HG02884 (cell line): ENCODE results near the gene SLC48A1.
"Not testable (repeated sequence)": the region's sequence is repeated elsewhere in the genome, so short reads cannot be mapped to it uniquely, and the experiment has no call there.

Source experiments
- ATAC-seq: cut with Tn5 transposase; IDR thresholded peaks from one replicate; pipeline ENCODE4 v1.9.1; 2021; ENCODE audit warnings: mild to moderate bottlenecking, moderate library complexity; ENCODE audit not compliant: unreplicated experiment

The SLC48A1 gene

GRCh38 chr12:47808050-47808449, 35.0 kb downstream of the SLC48A1 start:
- ATAC-seq = no peak

DNA sequence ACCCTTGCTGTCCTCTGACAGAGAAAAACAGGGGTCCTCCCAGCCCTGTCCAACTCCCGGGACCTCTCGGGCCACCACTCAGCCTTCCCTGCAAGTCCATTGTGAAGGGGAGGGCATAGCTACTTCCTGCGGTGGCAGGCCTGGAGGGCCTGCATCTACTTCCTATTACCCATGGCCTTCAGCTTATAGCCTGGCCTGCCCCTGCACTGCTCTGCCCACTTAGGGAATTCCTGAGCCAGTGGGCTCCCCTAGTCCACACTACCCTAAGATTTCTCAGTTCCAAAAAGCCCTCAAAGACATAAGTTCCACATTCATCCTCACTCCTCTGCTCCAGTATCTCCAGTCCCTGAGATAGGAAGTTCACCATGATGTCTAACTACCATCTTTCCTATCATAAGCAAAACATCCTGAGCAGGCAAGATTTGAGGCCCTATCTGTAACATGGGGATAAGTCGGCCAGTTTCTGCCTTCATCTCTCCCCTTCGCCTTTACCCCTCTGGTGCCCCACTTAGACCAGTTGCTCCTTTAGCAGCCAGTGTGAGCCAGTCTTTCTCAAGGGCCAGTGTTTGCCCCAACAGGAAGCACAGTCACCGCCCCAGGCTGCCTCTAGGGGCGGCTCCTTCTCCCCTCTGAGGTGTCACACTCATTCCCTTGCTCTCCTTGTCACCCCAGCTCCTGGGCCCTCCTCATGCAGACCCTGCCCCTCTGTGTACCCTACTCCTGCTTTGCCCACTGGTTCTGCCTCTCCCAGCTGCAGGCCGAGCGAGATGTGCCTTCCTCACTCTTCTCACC, 35.7 kb downstream of the SLC48A1 start:
- no peak for ATAC-seq

- not testable (repeated sequence) for ATAC-seq
These were observed 36.5 kb downstream of the SLC48A1 start for GRCh38 chr12:47809518-47809917.

- ATAC-seq = no peak
These were observed 38.0 kb downstream of the SLC48A1 start for GRCh38 chr12:47811072-47811396.

GRCh38 chr12:47811581-47812484, 38.8 kb downstream of the SLC48A1 start:
- ATAC-seq = no peak

GRCh38 chr12:47812797-47813510, 39.9 kb downstream of the SLC48A1 start:
- ATAC-seq = peak; percentile 51

- peak; percentile 31 for ATAC-seq
These were observed 40.6 kb downstream of the SLC48A1 start for GRCh38 chr12:47813511-47814196.

DNA sequence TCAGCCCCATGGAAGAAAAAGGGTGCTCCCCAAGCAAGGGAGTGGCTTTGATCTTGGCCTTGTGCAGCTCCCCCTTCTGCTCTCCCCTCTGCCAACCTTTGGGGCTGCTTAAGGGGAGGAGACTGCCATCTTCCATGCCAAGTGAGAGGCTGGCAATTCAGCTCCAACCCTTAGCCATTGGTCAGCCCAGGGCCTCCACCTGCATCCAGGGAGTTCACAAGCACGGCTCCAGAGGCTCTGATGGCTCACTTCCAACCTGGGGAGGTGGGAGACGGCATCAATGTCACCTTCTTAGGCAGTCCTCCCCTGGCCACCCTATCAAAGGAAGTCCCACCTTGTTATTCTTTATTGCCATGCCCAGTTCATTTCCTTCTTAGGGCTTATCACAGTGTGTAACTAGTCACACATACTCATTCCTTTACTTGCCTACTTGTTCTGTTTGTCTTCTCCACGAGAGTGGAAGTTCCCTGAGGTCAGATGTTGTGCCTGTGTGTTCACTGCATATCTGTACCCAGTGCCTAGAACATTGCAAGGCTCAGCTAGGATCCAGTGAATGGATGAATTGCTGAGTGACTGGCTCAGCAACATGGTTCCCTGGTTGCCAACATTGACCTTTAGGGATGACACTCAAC, 41.6 kb downstream of the SLC48A1 start:
- no peak for ATAC-seq

DNA sequence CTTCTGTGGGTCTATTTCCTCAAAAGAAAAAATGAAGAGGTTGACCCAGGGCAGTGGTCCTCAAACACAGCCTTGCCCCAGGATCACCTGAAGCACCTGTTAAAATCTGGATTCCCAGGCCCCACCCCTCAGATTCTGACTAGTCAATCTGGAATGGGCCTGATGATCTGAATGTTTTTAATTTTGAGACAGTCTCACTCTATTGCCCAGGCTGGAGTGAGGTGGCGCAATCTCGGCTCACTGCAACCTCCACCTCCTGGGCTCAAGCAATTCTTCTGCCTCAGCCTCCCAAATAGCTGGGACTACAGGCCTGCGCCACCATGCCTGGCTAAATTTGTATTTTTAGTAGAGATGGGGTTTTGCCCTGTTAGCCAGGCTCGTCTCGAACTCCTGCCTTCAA, 42.4 kb downstream of the SLC48A1 start:
- ATAC-seq = not testable (repeated sequence)

DNA sequence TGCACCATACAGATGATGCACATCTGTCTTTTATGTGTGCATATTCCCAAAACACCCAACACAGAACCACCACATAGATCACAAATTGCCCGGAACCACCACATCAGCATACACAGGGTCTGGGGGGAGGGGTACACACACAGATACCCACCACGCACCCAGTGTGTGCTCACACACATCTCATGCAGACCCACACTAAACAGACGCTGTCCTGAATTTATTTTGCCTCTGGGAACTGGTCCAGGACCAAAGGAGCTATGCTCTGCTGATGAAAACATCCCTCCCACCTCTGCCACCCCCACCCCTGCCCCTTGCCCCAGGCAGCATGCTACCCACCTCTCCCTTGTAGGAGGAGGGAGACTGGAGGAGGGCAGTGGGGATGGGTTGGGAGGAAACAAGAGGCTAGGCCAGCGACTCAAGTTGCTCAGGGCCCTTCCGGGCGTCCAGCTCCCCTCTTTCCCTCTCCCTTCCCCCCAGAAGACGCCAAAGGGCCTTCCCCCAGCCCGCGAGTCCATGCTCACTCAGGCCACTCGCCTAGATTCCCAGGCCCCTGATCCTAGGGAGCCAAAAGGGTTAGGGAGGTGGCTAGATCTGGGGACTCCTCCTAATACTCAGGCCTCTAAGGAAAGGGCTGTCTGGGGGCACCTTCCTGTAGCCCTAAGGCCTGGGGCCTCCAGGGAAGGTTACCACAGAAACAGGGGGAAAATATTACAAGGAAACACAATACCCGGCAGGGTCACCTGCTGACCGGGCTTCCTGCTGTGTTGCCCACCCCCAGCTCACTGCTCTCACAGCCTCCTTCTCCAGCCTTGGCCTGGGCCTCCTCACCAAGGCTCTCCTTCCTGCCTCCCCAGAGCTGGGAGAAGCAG, 43.6 kb downstream of the SLC48A1 start:
- no peak for ATAC-seq

- no peak for ATAC-seq
These were observed 44.4 kb downstream of the SLC48A1 start for GRCh38 chr12:47817272-47818006.

DNA sequence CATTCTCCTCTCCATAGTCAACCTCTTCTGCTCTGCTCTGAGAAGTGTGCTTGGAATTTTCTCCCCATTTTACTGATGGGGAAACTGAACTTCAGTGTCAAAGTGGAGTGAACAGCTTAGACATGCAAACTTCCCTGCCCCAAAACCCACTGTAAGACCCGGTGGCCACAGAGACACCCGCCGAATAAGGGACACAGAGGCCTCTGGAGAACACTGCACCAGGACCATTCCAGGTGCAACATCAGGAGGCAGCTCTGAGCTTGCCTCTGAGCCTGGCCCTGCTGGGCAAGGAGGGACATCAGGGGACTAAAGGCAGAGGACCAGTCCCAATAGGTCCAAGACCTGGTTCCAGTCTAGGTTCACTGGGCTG, 45.0 kb downstream of the SLC48A1 start:
- ATAC-seq = no peak

- ATAC-seq = peak; percentile 5
These were observed 45.6 kb downstream of the SLC48A1 start for GRCh38 chr12:47818467-47819137.

GRCh38 chr12:47819138-47819895, 46.3 kb downstream of the SLC48A1 start:
- peak; percentile 22 for ATAC-seq

- peak; percentile 41 for ATAC-seq
These were observed 47.0 kb downstream of the SLC48A1 start, which contains the start of gene HDAC7 for GRCh38 chr12:47819896-47820630. TSS of gene HDAC7 (minus strand) at chr12:47819903. CDS start at chr12:47819785, 118 bp downstream.

DNA sequence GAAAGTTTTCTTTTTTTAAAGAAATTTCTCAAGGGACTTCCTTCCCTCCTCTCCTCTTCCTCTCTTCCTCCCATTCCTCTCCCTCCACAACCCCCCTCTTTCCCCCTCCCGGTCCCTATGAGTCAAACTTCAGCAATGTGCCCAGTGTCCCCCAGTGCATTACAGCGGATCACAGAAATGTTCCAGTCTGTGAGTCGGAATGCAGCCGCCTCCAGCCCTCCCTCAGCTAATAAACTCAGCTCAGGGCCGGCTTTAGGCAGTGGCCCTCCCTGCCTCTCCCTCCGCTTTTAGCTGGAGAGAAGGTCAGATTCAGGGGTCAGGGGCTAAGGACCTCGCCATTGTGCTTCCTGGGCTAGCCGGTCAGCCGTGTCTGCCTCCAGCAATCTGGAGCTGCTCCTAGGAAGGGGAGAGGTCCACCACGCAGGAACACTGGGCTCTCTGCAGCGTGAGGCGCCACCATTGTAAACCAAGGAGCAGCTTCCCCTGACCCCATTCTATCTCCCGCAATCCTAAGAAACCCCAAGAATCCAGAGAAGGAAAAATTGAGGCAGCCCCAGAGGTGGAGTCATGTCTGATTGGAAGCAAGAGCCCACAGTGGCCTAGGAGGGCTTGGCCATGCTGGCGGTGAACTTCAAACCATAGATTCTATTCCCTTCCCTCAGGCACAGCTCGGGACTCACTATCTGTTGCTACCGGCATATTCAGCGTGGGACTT, 47.8 kb downstream of the SLC48A1 start:
- no peak for ATAC-seq
